H9 (cell line): ENCODE measurements around the gene MRPL52. TPM values are rescaled to one million over a fixed set of nuclear protein-coding genes. Genes with fewer than 3 reads are reported as not detected.

Source experiments
- DNase-seq: peaks from one replicate; pipeline ENCODE4 v3.0.0-alpha.2; 2017
- H2AFZ ChIP-seq: one replicate; pipeline ENCODE4 v1.6.1; 2013; ENCODE audit warnings: mild to moderate bottlenecking, low read length, control low read depth, moderate library complexity
- H2AK5ac ChIP-seq: 2 replicates; pipeline ENCODE4 v1.6.1; 2013; ENCODE audit warnings: low read length, control low read depth, mixed read lengths; ENCODE audit not compliant: insufficient read length
- H2BK120ac ChIP-seq: one replicate; pipeline ENCODE4 v1.6.1; 2013; ENCODE audit warnings: low read depth, mild to moderate bottlenecking, low read length, control low read depth, inconsistent platforms; ENCODE audit not compliant: poor library complexity, severe bottlenecking
- H2BK12ac ChIP-seq: 2 replicates; pipeline ENCODE4 v1.6.1; 2013; ENCODE audit warnings: low read length, control low read depth, mixed read lengths, low read depth; ENCODE audit not compliant: insufficient read length
- H2BK15ac ChIP-seq: 2 replicates; pipeline ENCODE4 v1.6.1; 2013; ENCODE audit warnings: low read depth, low read length, control low read depth
- H2BK20ac ChIP-seq: one replicate; pipeline ENCODE4 v1.6.1; 2013; ENCODE audit warnings: low read depth, mild to moderate bottlenecking, low read length, control low read depth, inconsistent platforms; ENCODE audit not compliant: poor library complexity, severe bottlenecking
- H2BK5ac ChIP-seq: 2 replicates; pipeline ENCODE4 v1.6.1; 2013; ENCODE audit warnings: low read length, control low read depth, mixed read lengths; ENCODE audit not compliant: insufficient read length
- H3K14ac ChIP-seq: 2 replicates; pipeline ENCODE4 v1.6.1; 2013; ENCODE audit warnings: low read length, control low read depth; ENCODE audit not compliant: insufficient read depth
- H3K18ac ChIP-seq: 2 replicates; pipeline ENCODE4 v1.6.1; 2013; ENCODE audit warnings: low read depth, mild to moderate bottlenecking, mixed read lengths, low read length, control low read depth; ENCODE audit not compliant: insufficient read length
- H3K23ac ChIP-seq: 2 replicates; pipeline ENCODE4 v1.6.1; 2013; ENCODE audit warnings: low read length, control low read depth, mixed read lengths, low read depth; ENCODE audit not compliant: insufficient read length
- H3K23me2 ChIP-seq: 2 replicates; pipeline ENCODE4 v1.6.1; 2013; ENCODE audit warnings: low read depth, mild to moderate bottlenecking, mixed read lengths, low read length, control low read depth; ENCODE audit not compliant: insufficient read length, poor library complexity, severe bottlenecking
- H3K27ac ChIP-seq: 2 replicates; pipeline ENCODE4 v1.5.1; 2013; ENCODE audit warnings: low read length, control low read depth, mixed read lengths, low read depth; ENCODE audit not compliant: insufficient read length
- H3K27me3 ChIP-seq: 2 replicates; pipeline ENCODE4 v1.6.1; 2013; ENCODE audit warnings: low read length, control low read depth, inconsistent platforms; ENCODE audit not compliant: insufficient read depth
- H3K4ac ChIP-seq: 2 replicates; pipeline ENCODE4 v1.6.1; 2013; ENCODE audit warnings: low read depth, mild to moderate bottlenecking, control low read depth, inconsistent platforms, low read length, moderate library complexity
- H3K4me1 ChIP-seq: 2 replicates; pipeline ENCODE4 v1.6.1; 2013; ENCODE audit warnings: low read length, control low read depth, inconsistent platforms; ENCODE audit not compliant: insufficient read depth
- H3K4me2 ChIP-seq: 2 replicates; pipeline ENCODE4 v1.6.1; 2013; ENCODE audit warnings: low read length, control low read depth, mixed read lengths; ENCODE audit not compliant: insufficient read length, insufficient read depth
- H3K56ac ChIP-seq: 2 replicates; pipeline ENCODE4 v1.6.1; 2013; ENCODE audit warnings: low read depth, mild to moderate bottlenecking, mixed read lengths, low read length, control low read depth; ENCODE audit not compliant: insufficient read length
- H3K79me1 ChIP-seq: 2 replicates; pipeline ENCODE4 v1.6.1; 2013; ENCODE audit warnings: low read depth, mild to moderate bottlenecking, moderate library complexity, low read length, control low read depth, inconsistent platforms; ENCODE audit not compliant: insufficient read depth, poor library complexity, severe bottlenecking
- H3K79me2 ChIP-seq: 2 replicates; pipeline ENCODE4 v1.6.1; 2013; ENCODE audit warnings: low read length, control low read depth, inconsistent platforms; ENCODE audit not compliant: insufficient read depth
- H3K9ac ChIP-seq: 2 replicates; pipeline ENCODE4 v1.6.1; 2013; ENCODE audit warnings: low read length, control low read depth, mixed read lengths; ENCODE audit not compliant: insufficient read length; ENCODE audit errors: extremely low read depth
- H3K9me3 ChIP-seq: one replicate; pipeline ENCODE4 v1.6.1; 2013; ENCODE audit warnings: low read depth, low read length, inconsistent platforms; ENCODE audit not compliant: control insufficient read depth
- H3T11ph ChIP-seq: one replicate; pipeline ENCODE4 v1.6.1; 2013; ENCODE audit warnings: mild to moderate bottlenecking, low read length, control low read depth, inconsistent platforms
- H4K20me1 ChIP-seq: one replicate; pipeline ENCODE4 v1.6.1; 2013; ENCODE audit not compliant: control insufficient read depth, insufficient read length, insufficient read depth
- H4K5ac ChIP-seq: 2 replicates; pipeline ENCODE4 v1.6.1; 2013; ENCODE audit warnings: low read depth, mild to moderate bottlenecking, mixed read lengths, low read length, control low read depth; ENCODE audit not compliant: insufficient read length
- H4K8ac ChIP-seq: replicated peaks from 2 replicates; pipeline ENCODE4 v1.6.1; 2013; ENCODE audit warnings: low read length, control low read depth, mixed read lengths, low read depth; ENCODE audit not compliant: insufficient read length
- H4K91ac ChIP-seq: 2 replicates; pipeline ENCODE4 v1.6.1; 2013; ENCODE audit warnings: low read depth, mild to moderate bottlenecking, moderate library complexity, mixed read lengths, low read length, control low read depth; ENCODE audit not compliant: insufficient read length
- H3K27ac Mint-ChIP-seq, 3 experiments: 2 replicates in 2 of 3; 3 replicates in 1 of 3; pipeline ENCODE4 v1.8.0; 2020 to 2021; ENCODE audit warnings: mixed read lengths in 3 of 3, mild to moderate bottlenecking in 1 of 3, moderate library complexity in 1 of 3
- H3K27me3 Mint-ChIP-seq: 2 replicates; pipeline ENCODE4 v1.8.0; 2021; ENCODE audit warnings: low read depth, mild to moderate bottlenecking, moderate library complexity, mixed read lengths
- H3K36me3 Mint-ChIP-seq, 3 experiments: 2 replicates in 2 of 3; 3 replicates in 1 of 3; pipeline ENCODE4 v1.8.0; 2020 to 2021; ENCODE audit warnings: low read depth in 3 of 3, mixed read lengths in 3 of 3; ENCODE audit not compliant: insufficient read depth in 1 of 3
- H3K4me1 Mint-ChIP-seq, 2 experiments: 2 replicates each; pipeline ENCODE4 v1.8.0; 2020; ENCODE audit warnings: mixed read lengths in 2 of 2
- H3K4me3 Mint-ChIP-seq, 2 experiments: 2 replicates in 1 of 2; 3 replicates in 1 of 2; pipeline ENCODE4 v1.8.0; 2020 to 2021; ENCODE audit warnings: mild to moderate bottlenecking in 2 of 2, mixed read lengths in 2 of 2, moderate library complexity in 1 of 2
- H3K9me3 Mint-ChIP-seq, 2 experiments: 2 replicates in 1 of 2; 3 replicates in 1 of 2; pipeline ENCODE4 v1.8.0; 2020; ENCODE audit warnings: mild to moderate bottlenecking in 2 of 2, mixed read lengths in 2 of 2, moderate library complexity in 1 of 2
- WGBS: extraction: QIAGEN DNeasy Blood & Tissue Kit; methylation state at CpG from one replicate; pipeline ENCODE4 v1.1.7; 2013; ENCODE audit warnings: missing lambda C conversion rate, low lambda C conversion rate, mixed read lengths; ENCODE audit not compliant: insufficient read length; ENCODE audit errors: extremely low coverage; 5-methylcytosine and 5-hydroxymethylcytosine counted together
- total RNA-seq: library from RNA; stranded (reverse); gene quantifications from 2 replicates; pipeline ENCODE4 v1.2.1, GENCODE V29; 2021
- TF ChIP-seq, protein P1 (sequence below): fragments of 200-600 bp; sonication (generic); conservative IDR thresholded peaks from 3 replicates; pipeline ENCODE4 v1.8.0; 2021; ENCODE audit warnings: antibody characterized with exemption, mild to moderate bottlenecking

Gene MRPL52
- total RNA-seq, 1 experiment from 2014 or later = 190 TPM

DNA sequence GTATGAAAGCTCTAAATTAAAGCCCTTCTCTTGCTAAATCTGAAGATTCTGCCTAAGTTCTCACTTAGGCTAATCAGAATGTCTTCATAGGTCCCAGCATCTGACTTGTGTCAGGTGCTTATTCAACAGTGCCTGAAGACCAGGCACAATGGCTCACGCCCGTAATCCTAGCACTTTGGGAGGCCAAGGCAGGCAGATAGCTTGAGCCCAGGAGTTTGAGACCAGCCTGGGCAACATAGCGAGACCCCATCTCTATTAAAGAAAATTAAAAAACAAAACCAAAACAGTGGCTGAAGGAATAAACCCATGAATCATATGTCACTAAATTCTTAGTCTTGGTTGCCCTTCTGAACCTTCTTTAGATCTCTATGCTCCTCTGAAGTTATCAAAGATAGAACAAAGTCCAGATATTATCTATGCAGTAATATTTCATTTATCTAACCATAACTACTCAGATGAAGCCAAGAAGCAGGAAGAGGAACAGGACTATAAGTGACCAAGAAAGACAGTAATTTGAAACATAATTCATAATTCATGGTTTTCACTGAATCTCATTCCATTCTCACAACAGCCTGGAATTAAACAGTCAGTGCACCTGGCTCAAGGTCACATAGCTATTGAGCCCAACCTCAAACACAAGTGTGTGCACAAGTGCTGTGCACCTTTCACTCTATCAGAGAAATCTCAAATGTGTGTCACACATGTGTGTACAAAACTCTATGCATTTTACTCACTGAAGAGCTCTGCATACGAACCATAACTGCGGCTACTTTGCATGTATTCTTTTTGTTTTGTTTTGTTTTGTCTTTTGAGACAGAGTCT, 21.1 kb upstream of the MRPL52 start:
- WGBS = no CpG with 5 or more reads among the region's 5 CpGs
- H3K4me1 ChIP-seq = peaks cover 4% of the 10 kb centered on the region; the same call in 1 of the 2 replicates
- no peak overlapping the region for H2AK5ac ChIP-seq
- no peaks in the 10 kb centered on the region for H3K79me2 ChIP-seq
- no peak overlapping the region for H2BK12ac ChIP-seq
- no peak overlapping the region for H3K9ac ChIP-seq
- H3K14ac ChIP-seq = no peak overlapping the region
- H4K91ac ChIP-seq = no peak overlapping the region
- no peak overlapping the region for H3K27ac Mint-ChIP-seq
- H2BK5ac ChIP-seq = no peak overlapping the region
- no peaks in the 10 kb centered on the region for H3K79me1 ChIP-seq
- no peaks in the 10 kb centered on the region for H3K36me3 Mint-ChIP-seq
- no peak overlapping the region for H3K4me2 ChIP-seq
- no peaks in the 10 kb centered on the region for H3K23me2 ChIP-seq
- no peaks in the 10 kb centered on the region; the same call in 1 of the 2 replicates for H3K27me3 Mint-ChIP-seq
- no peak overlapping the region for H4K5ac ChIP-seq
- H3K27me3 ChIP-seq = no peaks in the 10 kb centered on the region
- no peak for DNase-seq
- no peaks in the 10 kb centered on the region for H4K20me1 ChIP-seq
- H3K4me3 Mint-ChIP-seq = no peak overlapping the region
- no peak overlapping the region for H3T11ph ChIP-seq
- no peak overlapping the region for H3K27ac ChIP-seq
- no peak overlapping the region for H2AFZ ChIP-seq
- H2BK20ac ChIP-seq = no peak overlapping the region
- H3K23ac ChIP-seq = no peak overlapping the region
- no peak overlapping the region for H4K8ac ChIP-seq
- no peak overlapping the region for H3K4ac ChIP-seq
- peaks cover 13 to 16% of the 10 kb centered on the region in 2 experiments for H3K4me1 Mint-ChIP-seq
- no peak overlapping the region for H2BK120ac ChIP-seq
- TF ChIP-seq, protein P1, sequence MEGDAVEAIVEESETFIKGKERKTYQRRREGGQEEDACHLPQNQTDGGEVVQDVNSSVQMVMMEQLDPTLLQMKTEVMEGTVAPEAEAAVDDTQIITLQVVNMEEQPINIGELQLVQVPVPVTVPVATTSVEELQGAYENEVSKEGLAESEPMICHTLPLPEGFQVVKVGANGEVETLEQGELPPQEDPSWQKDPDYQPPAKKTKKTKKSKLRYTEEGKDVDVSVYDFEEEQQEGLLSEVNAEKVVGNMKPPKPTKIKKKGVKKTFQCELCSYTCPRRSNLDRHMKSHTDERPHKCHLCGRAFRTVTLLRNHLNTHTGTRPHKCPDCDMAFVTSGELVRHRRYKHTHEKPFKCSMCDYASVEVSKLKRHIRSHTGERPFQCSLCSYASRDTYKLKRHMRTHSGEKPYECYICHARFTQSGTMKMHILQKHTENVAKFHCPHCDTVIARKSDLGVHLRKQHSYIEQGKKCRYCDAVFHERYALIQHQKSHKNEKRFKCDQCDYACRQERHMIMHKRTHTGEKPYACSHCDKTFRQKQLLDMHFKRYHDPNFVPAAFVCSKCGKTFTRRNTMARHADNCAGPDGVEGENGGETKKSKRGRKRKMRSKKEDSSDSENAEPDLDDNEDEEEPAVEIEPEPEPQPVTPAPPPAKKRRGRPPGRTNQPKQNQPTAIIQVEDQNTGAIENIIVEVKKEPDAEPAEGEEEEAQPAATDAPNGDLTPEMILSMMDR = no peak
- no peak overlapping the region for H3K56ac ChIP-seq
- H3K18ac ChIP-seq = no peak overlapping the region
- no peaks in the 10 kb centered on the region for H3K9me3 ChIP-seq
- H2BK15ac ChIP-seq = no peak overlapping the region
- H3K9me3 Mint-ChIP-seq = no peaks in the 10 kb centered on the region
